GM19099 (cell line): ENCODE results near the gene L2HGDH.
A peak's percentile ranks its signal among the peaks of the same experiment; 100 is the strongest.

Experiments
- POLR2A ChIP-seq: IDR thresholded peaks from 3 replicates; pipeline ENCODE4 v1.6.1; 2011; ENCODE audit warnings: low read depth; ENCODE audit not compliant: insufficient read length; ENCODE audit errors: extremely low read depth

The L2HGDH gene

GRCh38 chr14:50257732-50258131 is 54.3 kb downstream of the L2HGDH start:
- TF ChIP-seq POLR2A, result no peak

- TF ChIP-seq POLR2A, result no peak
These were observed 57.8 kb downstream of the L2HGDH start for GRCh38 chr14:50254248-50254647.

GRCh38 chr14:50249136-50249775 is 62.8 kb downstream of the L2HGDH start:
- no peak for TF ChIP-seq POLR2A

GRCh38 chr14:50247245-50247644 is 64.8 kb downstream of the L2HGDH start:
- no peak for TF ChIP-seq POLR2A

GRCh38 chr14:50242566-50243310 is 69.3 kb downstream of the L2HGDH start:
- TF ChIP-seq POLR2A, result no peak

- no peak for TF ChIP-seq POLR2A
These were observed 69.9 kb downstream of the L2HGDH start for GRCh38 chr14:50242096-50242495.

GRCh38 chr14:50237427-50237826 is 74.6 kb downstream of the L2HGDH start:
- no peak for TF ChIP-seq POLR2A

GRCh38 chr14:50233951-50234250 is 78.1 kb downstream of the L2HGDH start:
- TF ChIP-seq POLR2A, result no peak

GRCh38 chr14:50233166-50233950 is 78.7 kb downstream of the L2HGDH start:
- TF ChIP-seq POLR2A, result no peak

GRCh38 chr14:50232276-50232642 is 79.8 kb downstream of the L2HGDH start:
- no peak for TF ChIP-seq POLR2A

GRCh38 chr14:50231475-50232275 is 80.4 kb downstream of the L2HGDH start, which contains the start of gene SOS2:
Gene SOS2, minus strand, starts transcription at chr14:50231578. Its CDS starts 295 bp downstream, at chr14:50231283.
- TF ChIP-seq POLR2A, result peak; percentile 77

GRCh38 chr14:50230701-50231474 is 81.1 kb downstream of the L2HGDH start:
- no peak for TF ChIP-seq POLR2A

- no peak for TF ChIP-seq POLR2A
These were observed 81.7 kb downstream of the L2HGDH start for GRCh38 chr14:50230401-50230700.

GRCh38 chr14:50229681-50230080 is 82.3 kb downstream of the L2HGDH start:
- TF ChIP-seq POLR2A, result no peak
